PC-9 (cell line): Measurements from ENCODE around the gene TTC28.

Experiments
- EZH2 ChIP-seq: fragments of 200-600 bp; sonication (generic); IDR thresholded peaks from 2 replicates; pipeline ENCODE4 v1.8.0; 2017; ENCODE audit warnings: antibody characterized with exemption, low read depth
- TF ChIP-seq, protein P1 (sequence below): fragments of 200-600 bp; sonication (generic); conservative IDR thresholded peaks from 2 replicates; pipeline ENCODE4 v1.6.1; 2017; ENCODE audit warnings: mixed run types, antibody characterized with exemption, mild to moderate bottlenecking, moderate library complexity

DNA sequence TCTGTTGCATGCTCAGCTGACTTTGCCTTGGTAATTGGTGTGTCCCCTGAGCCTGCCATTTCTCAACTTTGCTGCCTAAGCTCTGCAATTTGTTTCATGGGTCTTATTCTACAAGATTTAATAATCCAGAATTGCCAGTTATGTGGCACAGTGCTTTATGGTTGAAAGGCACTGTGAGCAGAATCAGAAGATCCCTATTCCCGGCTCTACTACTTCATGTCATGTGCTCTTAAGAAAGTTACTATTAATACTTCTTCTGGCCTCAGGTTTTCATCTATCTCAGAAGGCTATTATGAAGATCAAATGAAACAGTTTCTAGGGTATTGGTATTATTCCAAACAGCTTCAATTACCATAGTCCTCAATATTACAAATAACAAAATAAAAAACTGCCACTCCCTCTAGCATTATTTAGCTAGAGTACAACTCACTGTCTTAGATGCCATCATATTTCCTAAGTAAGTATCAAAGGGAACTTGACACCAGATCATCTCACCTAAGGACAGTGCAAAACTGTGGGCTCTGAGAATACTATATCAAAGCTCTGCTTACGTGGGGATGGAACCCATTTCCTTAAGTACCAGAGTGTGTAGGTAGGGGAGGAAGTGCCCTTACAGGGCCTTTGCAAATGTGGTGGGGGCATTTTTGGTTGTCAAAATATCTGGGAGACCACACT is 560.5 kb downstream of the TTC28 start:
- TF ChIP-seq, protein P1, sequence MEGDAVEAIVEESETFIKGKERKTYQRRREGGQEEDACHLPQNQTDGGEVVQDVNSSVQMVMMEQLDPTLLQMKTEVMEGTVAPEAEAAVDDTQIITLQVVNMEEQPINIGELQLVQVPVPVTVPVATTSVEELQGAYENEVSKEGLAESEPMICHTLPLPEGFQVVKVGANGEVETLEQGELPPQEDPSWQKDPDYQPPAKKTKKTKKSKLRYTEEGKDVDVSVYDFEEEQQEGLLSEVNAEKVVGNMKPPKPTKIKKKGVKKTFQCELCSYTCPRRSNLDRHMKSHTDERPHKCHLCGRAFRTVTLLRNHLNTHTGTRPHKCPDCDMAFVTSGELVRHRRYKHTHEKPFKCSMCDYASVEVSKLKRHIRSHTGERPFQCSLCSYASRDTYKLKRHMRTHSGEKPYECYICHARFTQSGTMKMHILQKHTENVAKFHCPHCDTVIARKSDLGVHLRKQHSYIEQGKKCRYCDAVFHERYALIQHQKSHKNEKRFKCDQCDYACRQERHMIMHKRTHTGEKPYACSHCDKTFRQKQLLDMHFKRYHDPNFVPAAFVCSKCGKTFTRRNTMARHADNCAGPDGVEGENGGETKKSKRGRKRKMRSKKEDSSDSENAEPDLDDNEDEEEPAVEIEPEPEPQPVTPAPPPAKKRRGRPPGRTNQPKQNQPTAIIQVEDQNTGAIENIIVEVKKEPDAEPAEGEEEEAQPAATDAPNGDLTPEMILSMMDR = no peak
- TF ChIP-seq EZH2 = no peak
